ENCODE results near the gene DVL2.

DVL2 gene

GRCh38 chr17:7236808-7237207 lies 2.5 kb upstream of the DVL2 start:
- Histone ChIP-seq H3K9ac (ENCODE audit: insufficient read length, low read depth) (no peak overlapping the region), H3K9me3 (ENCODE audit: insufficient read depth, low read length) (no peaks in the 10 kb centered on the region), H3K36me3 (ENCODE audit: insufficient read depth, insufficient read length, low read length) (peaks cover 43% of the 10 kb centered on the region), H3K4me1 (ENCODE audit: insufficient read depth, insufficient read length) (peaks cover 12% of the 10 kb centered on the region), H3K4me3 (ENCODE audit: insufficient read length, low read depth) (no peak overlapping the region), H3K27me3 (ENCODE audit: insufficient read depth, insufficient read length) (no peaks in the 10 kb centered on the region)
- DNase-seq (ENCODE audit: low read depth, low spot score), result no peak
- TF ChIP-seq ZNF274 (IDR thresholded peaks at IDR 0.05; ENCODE audit: low read depth, low read length) (no peak), SUZ12 (IDR thresholded peaks at IDR 0.05; ENCODE audit: extremely low read depth, insufficient read depth, insufficient read length) (no peak), YY1 (IDR thresholded peaks at IDR 0.05; ENCODE audit: insufficient read depth, insufficient read length) (no peak)

- Histone ChIP-seq H3K27me3 (ENCODE audit: insufficient read depth, insufficient read length) (no peaks in the 10 kb centered on the region), H3K9ac (ENCODE audit: insufficient read length, low read depth) (peak overlapping the region; percentile 13), H3K4me1 (ENCODE audit: insufficient read depth, insufficient read length) (peaks cover 12% of the 10 kb centered on the region), H3K36me3 (ENCODE audit: insufficient read depth, insufficient read length, low read length) (peaks cover 42% of the 10 kb centered on the region), H3K4me3 (ENCODE audit: insufficient read length, low read depth) (no peak overlapping the region), H3K9me3 (ENCODE audit: insufficient read depth, low read length) (no peaks in the 10 kb centered on the region)
- DNase-seq (ENCODE audit: low read depth, low spot score), result no peak
- no peak for TF ChIP-seq ZNF274 (IDR thresholded peaks at IDR 0.05; ENCODE audit: low read depth, low read length)
Observed at GRCh38 chr17:7235693-7236665, 1.7 kb upstream of the DVL2 start.

- H3K9me3 ChIP-seq (ENCODE audit: insufficient read depth, low read length), result no peaks in the 10 kb centered on the region
- peaks cover 55% of the 10 kb centered on the region for H3K36me3 ChIP-seq (ENCODE audit: insufficient read depth, insufficient read length, low read length)
- no peak for DNase-seq (ENCODE audit: low read depth, low spot score)
- H3K4me3 ChIP-seq (ENCODE audit: insufficient read length, low read depth), result peak overlapping the region; percentile 71
- peak overlapping the region; percentile 79 for H3K9ac ChIP-seq (ENCODE audit: insufficient read length, low read depth)
- TF ChIP-seq YY1 (IDR thresholded peaks at IDR 0.05; ENCODE audit: insufficient read depth, insufficient read length), result no peak
- no peak for TF ChIP-seq SUZ12 (IDR thresholded peaks at IDR 0.05; ENCODE audit: extremely low read depth, insufficient read depth, insufficient read length)
- TF ChIP-seq ZNF274 (IDR thresholded peaks at IDR 0.05; ENCODE audit: low read depth, low read length), result no peak
- no peaks in the 10 kb centered on the region for H3K27me3 ChIP-seq (ENCODE audit: insufficient read depth, insufficient read length)
- peaks cover 10% of the 10 kb centered on the region for H3K4me1 ChIP-seq (ENCODE audit: insufficient read depth, insufficient read length)
Observed at GRCh38 chr17:7233701-7234082, 625 bp downstream of the DVL2 start.

GRCh38 chr17:7232114-7232513 lies 2.2 kb downstream of the DVL2 start:
- no peak for DNase-seq (ENCODE audit: low read depth, low spot score)
- peaks cover 65% of the 10 kb centered on the region for H3K36me3 ChIP-seq (ENCODE audit: insufficient read depth, insufficient read length, low read length)

GRCh38 chr17:7229504-7229903 lies 4.8 kb downstream of the DVL2 start:
- TF ChIP-seq SUZ12 (IDR thresholded peaks at IDR 0.05; ENCODE audit: extremely low read depth, insufficient read depth, insufficient read length) (no peak), YY1 (IDR thresholded peaks at IDR 0.05; ENCODE audit: insufficient read depth, insufficient read length) (no peak), ZNF274 (IDR thresholded peaks at IDR 0.05; ENCODE audit: low read depth, low read length) (no peak)
- peaks cover 6% of the 10 kb centered on the region for H3K4me1 ChIP-seq (ENCODE audit: insufficient read depth, insufficient read length)

More at GRCh38 chr17:7232114-7232513, 2.2 kb downstream of the DVL2 start:
- TF ChIP-seq ZNF274 (IDR thresholded peaks at IDR 0.05; ENCODE audit: low read depth, low read length), result no peak
- no peak for TF ChIP-seq SUZ12 (IDR thresholded peaks at IDR 0.05; ENCODE audit: extremely low read depth, insufficient read depth, insufficient read length)
- TF ChIP-seq YY1 (IDR thresholded peaks at IDR 0.05; ENCODE audit: insufficient read depth, insufficient read length), result no peak
- Histone ChIP-seq H3K9ac (ENCODE audit: insufficient read length, low read depth) (no peak overlapping the region), H3K27me3 (ENCODE audit: insufficient read depth, insufficient read length) (no peaks in the 10 kb centered on the region), H3K4me1 (ENCODE audit: insufficient read depth, insufficient read length) (peaks cover 10% of the 10 kb centered on the region), H3K9me3 (ENCODE audit: insufficient read depth, low read length) (no peaks in the 10 kb centered on the region), H3K4me3 (ENCODE audit: insufficient read length, low read depth) (peak overlapping the region; percentile 26)

GRCh38 chr17:7228920-7229319 lies 5.4 kb downstream of the DVL2 start:
- Histone ChIP-seq H3K36me3 (ENCODE audit: insufficient read depth, insufficient read length, low read length) (peaks cover 69% of the 10 kb centered on the region), H3K9me3 (ENCODE audit: insufficient read depth, low read length) (no peaks in the 10 kb centered on the region), H3K4me1 (ENCODE audit: insufficient read depth, insufficient read length) (peaks cover 8% of the 10 kb centered on the region), H3K9ac (ENCODE audit: insufficient read length, low read depth) (no peak overlapping the region), H3K4me3 (ENCODE audit: insufficient read length, low read depth) (no peak overlapping the region), H3K27me3 (ENCODE audit: insufficient read depth, insufficient read length) (no peaks in the 10 kb centered on the region)
- DNase-seq (ENCODE audit: low read depth, low spot score), result no peak
- TF ChIP-seq ZNF274 (IDR thresholded peaks at IDR 0.05; ENCODE audit: low read depth, low read length) (no peak), YY1 (IDR thresholded peaks at IDR 0.05; ENCODE audit: insufficient read depth, insufficient read length) (no peak), SUZ12 (IDR thresholded peaks at IDR 0.05; ENCODE audit: extremely low read depth, insufficient read depth, insufficient read length) (no peak)

More at GRCh38 chr17:7229504-7229903, 4.8 kb downstream of the DVL2 start:
- no peak for DNase-seq (ENCODE audit: low read depth, low spot score)
- H3K27me3 ChIP-seq (ENCODE audit: insufficient read depth, insufficient read length), result no peaks in the 10 kb centered on the region
- no peak overlapping the region for H3K9ac ChIP-seq (ENCODE audit: insufficient read length, low read depth)
- no peaks in the 10 kb centered on the region for H3K9me3 ChIP-seq (ENCODE audit: insufficient read depth, low read length)
- no peak overlapping the region for H3K4me3 ChIP-seq (ENCODE audit: insufficient read length, low read depth)
- H3K36me3 ChIP-seq (ENCODE audit: insufficient read depth, insufficient read length, low read length), result peaks cover 65% of the 10 kb centered on the region
